Activated CD8-positive, alpha-beta memory T cell treated with anti-CD3 and anti-CD28 coated beads, Interleukin-2, amount 50 U/mL, for 4 hours (primary cell): ENCODE measurements around the gene DSP.

Experiments used
- DNase-seq: peaks from one replicate; pipeline ENCODE4 v3.0.0-alpha.2; 2020

The DSP gene

GRCh38 chr6:7541175-7542064 is at the start of gene DSP:
Gene DSP (plus strand): TSS chr6:7541671. CDS start chr6:7541916, 245 bp downstream.
- peak; percentile 28 for DNase-seq

- DNase-seq = no peak
These were observed 47.6 kb upstream of the DSP start for GRCh38 chr6:7493866-7494265.

- no peak for DNase-seq
These were observed 46.8 kb upstream of the DSP start for GRCh38 chr6:7494638-7495037.

GRCh38 chr6:7496266-7496875 is 45.1 kb upstream of the DSP start:
- DNase-seq = no peak

GRCh38 chr6:7500752-7501282 is 40.7 kb upstream of the DSP start:
- no peak for DNase-seq

- DNase-seq = no peak
These were observed 38.7 kb upstream of the DSP start for GRCh38 chr6:7502743-7503142.

- no peak for DNase-seq
These were observed 37.4 kb upstream of the DSP start for GRCh38 chr6:7504041-7504440.

GRCh38 chr6:7505189-7505699 is 36.2 kb upstream of the DSP start:
- no peak for DNase-seq

- no peak for DNase-seq
These were observed 33.9 kb upstream of the DSP start for GRCh38 chr6:7507600-7507999.

GRCh38 chr6:7512320-7512719 is 29.2 kb upstream of the DSP start:
- DNase-seq = no peak

GRCh38 chr6:7513529-7513928 is 27.9 kb upstream of the DSP start:
- DNase-seq = no peak

- DNase-seq = no peak
These were observed 26.1 kb upstream of the DSP start for GRCh38 chr6:7515363-7515762.

- no peak for DNase-seq
These were observed 22.6 kb upstream of the DSP start for GRCh38 chr6:7518877-7519276.

- no peak for DNase-seq
These were observed 18.6 kb upstream of the DSP start for GRCh38 chr6:7522873-7523272.

GRCh38 chr6:7523922-7524321 is 17.5 kb upstream of the DSP start:
- no peak for DNase-seq

GRCh38 chr6:7526755-7527154 is 14.7 kb upstream of the DSP start:
- no peak for DNase-seq

GRCh38 chr6:7528565-7528964 is 12.9 kb upstream of the DSP start:
- DNase-seq = no peak

GRCh38 chr6:7529141-7529540 is 12.3 kb upstream of the DSP start:
- no peak for DNase-seq

GRCh38 chr6:7532232-7532631 is 9.2 kb upstream of the DSP start:
- no peak for DNase-seq

GRCh38 chr6:7532821-7533220 is 8.7 kb upstream of the DSP start:
- no peak for DNase-seq

GRCh38 chr6:7534192-7534591 is 7.3 kb upstream of the DSP start:
- DNase-seq = no peak

- DNase-seq = no peak
These were observed 6.0 kb upstream of the DSP start for GRCh38 chr6:7535498-7535897.

GRCh38 chr6:7537565-7538174 is 3.8 kb upstream of the DSP start:
- DNase-seq = no peak

- DNase-seq = no peak
These were observed 3.0 kb upstream of the DSP start for GRCh38 chr6:7538484-7538883.
